Hematopoietic multipotent progenitor cell treated with erythropoietin and hydrocortisone succinate and interleukin-3 and kit ligand, for 17 days (in vitro differentiated cells): Measurements from ENCODE around the gene MIB2.
A peak's percentile ranks its signal among the peaks of the same experiment; 100 is the strongest.
"Not testable (repeated sequence)": the region's sequence is repeated elsewhere in the genome, so short reads cannot be mapped to it uniquely, and the experiment has no call there.

Experiments used
- DNase-seq: peaks from one replicate; pipeline ENCODE4 v3.0.0-alpha.2; 2015; ENCODE audit warnings: low spot score

Gene MIB2

DNA sequence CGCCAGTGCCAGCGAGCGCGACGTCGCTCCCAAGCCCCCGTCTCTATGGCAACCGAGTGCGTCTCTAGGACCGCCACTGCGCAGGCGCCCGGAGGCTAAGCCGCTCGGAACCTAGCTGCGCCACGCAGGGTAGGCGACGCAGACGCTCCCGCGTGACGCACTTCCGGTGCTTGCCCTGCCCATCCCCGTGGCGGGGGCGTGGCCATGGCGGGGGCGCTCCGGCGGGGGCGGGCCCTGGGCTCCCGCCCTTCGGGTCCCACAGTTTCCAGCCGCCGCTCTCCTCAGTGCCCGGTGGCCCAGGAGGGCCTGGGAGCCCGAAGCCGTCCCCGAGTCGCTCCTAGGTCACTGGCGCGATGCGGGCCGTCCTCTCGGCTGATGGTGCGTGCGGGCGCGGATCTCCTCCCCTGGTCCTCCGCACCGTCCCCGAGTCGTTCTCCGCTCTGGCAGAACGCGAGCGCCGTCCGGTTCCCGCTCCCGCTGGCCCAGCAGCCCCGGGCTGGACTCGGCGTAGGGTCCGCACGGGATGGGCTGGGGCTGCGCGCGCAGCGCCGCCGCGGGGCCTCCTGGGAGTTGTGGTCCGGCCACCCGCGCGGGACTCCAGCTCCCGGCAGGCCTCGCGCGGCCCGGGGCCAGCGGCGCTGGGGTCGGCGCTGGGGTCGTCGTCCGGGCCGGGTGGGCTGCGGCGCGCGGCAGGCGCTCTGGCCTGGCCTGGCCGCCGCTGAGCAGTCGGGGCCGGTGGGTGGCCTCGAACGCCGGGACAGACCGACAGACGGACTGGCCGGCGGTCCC lies at the start of gene MIB2:
Gene MIB2, plus strand, starts transcription at position 245 of the 789 bp plus-strand sequence. CDS start 7,953 bp downstream, outside the sequence.
- DNase-seq: peak; percentile 99

DNA sequence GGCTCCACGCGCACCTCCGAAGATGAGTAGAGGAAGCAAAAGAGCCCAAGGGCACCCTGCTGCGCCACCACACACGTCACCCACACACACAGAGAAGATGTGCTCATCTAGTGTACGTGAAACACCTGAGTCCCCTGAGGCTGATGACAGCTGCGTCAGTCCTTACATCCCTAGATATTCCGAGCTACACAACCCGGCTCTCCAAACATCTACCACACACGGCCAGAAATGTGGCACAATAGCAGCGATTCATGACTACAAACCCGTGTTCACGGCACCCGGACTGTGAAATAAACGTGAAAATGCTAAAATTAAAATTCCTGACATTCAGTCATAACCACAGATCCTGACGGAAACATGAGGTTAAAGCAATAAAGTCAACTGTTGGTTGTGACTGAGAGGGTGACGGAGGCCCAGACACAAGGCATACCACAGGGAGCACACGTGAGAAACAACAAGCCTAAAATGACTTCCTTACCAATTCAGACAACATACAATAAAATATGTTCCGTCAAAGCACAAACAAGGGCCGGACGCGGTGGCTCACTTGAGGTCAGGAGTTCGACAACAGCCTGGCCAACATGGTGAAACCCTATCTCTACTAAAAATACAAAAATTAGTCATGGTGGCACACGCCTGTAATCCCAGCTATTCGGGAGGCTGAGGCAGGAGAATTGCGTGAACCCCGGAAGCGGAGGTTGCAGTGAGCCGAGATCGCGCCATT lies 48.0 kb upstream of the MIB2 start:
- no peak for DNase-seq

DNA sequence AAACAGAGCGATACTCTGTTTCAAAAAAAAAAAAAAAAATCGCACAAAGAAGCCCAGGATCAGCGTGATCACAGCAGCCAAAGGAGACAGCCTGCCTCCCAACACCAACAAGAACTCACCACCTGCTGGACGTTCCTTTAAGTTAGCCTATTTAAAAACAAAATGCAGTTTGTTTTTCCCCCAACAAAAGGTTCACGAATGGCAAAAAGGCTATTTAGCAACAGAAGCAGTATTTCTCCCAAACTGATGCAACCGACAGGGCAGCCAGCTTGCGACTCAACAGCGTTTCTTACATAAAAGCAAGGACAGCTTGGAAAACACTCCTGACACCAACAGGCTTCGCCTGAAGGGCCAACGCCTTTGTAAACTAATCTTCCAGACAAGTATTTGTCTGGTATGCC lies 47.4 kb upstream of the MIB2 start:
- no peak for DNase-seq

DNA sequence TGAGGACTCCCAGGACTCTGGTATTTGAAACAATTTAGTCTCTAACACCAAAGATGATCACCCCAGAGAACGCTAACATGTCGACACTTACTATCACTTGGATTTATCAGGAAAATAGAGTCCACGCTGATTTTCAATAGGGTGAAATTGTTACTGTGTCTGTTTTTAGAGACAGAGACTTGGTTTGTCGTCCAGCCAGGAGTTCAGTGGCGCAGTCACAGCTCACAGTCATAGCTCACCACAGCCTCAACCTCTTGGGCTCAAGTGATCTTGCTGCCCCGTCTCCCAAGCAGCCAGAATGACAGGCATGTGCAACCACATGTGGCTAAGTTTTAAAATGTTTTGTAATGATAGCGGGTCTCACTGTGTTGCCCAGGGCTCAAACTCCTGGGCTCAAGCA lies 46.0 kb upstream of the MIB2 start:
- DNase-seq: no peak

DNA sequence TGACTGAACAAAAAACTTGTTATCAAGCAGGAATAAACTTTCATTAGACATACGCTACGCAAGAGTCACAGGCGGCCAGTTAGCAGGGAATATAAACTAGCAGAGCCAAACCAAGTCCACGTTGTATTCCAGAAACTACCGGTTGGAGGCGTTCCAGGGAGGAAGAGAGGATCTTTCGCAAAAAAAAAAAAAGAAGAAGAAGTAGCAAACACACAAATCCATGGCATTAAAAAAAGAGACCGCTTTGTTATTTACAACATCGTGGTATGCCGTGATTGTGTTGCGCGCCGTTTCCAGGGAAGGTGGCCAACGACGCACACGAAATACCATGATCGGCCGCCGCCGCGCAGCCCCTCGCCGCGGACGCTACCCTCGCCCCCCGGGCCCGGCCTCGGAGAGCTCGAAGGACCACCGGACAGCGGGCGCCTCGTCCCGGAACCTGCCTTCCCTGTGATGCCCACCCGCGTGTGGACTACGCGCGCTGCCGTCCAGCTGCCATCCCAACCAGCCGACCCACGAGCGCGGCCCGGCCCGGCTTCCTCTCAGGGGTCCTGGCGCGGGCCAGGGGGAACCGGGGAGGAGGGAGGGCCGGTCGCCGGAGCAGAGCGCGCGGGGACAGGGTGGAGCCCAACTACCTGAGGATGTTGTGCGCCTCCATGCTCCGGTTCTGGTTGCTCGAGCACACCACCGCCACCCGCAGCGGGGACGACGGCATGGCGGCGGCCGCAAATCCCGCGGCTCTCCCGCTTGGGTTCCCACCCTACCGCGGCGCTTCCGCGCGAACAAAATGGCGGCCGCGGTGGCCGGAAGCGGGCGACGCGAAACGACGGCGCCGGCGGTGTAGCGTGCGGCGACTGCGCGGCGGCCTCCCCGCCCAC lies 41.2 kb upstream of the MIB2 start:
- peak; percentile 75 for DNase-seq

DNA sequence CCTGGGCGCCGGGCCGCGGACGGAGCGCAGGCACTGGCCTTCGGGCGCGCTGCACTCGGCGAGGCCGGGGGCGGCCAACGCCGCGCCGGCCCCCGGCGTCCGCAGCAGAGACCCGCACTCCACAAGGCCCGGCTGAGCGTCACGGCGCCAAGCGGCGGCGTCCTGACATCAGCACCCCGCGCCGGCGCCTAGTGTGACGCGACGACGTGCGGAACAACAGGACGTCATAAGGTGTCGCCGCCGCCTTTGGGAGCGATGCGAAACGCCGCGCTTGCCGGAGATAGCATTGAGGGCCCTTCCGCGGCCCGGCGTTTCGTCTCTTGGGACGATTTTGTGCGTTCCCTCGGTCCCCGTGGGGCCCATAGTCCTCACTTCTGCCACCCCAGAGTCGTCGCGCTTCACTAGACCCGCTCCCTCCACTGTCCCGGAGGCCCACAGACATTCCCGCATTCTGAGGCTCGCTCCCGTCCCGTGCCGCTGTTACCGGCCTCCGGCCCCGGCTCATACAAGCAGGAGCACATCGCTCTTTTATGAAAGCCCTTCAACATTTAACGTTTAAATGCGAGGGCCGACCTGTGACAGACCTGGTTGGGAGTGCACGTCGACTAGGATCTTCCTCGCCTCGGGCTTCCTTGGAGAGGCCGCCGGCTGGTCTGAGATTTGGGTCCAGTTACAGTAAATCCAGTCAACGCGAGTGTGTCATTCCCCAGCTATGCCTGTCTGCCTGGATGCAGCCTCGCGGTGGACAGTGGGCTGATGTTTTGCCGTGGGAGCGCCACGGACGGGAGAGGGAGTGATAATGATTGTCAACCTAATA lies 40.4 kb upstream of the MIB2 start, which contains the start of gene SSU72:
Gene SSU72, minus strand, starts transcription at position 143 of the 817 bp plus-strand sequence. CDS start 306 bp downstream, outside the sequence.
- DNase-seq: peak; percentile 95

DNA sequence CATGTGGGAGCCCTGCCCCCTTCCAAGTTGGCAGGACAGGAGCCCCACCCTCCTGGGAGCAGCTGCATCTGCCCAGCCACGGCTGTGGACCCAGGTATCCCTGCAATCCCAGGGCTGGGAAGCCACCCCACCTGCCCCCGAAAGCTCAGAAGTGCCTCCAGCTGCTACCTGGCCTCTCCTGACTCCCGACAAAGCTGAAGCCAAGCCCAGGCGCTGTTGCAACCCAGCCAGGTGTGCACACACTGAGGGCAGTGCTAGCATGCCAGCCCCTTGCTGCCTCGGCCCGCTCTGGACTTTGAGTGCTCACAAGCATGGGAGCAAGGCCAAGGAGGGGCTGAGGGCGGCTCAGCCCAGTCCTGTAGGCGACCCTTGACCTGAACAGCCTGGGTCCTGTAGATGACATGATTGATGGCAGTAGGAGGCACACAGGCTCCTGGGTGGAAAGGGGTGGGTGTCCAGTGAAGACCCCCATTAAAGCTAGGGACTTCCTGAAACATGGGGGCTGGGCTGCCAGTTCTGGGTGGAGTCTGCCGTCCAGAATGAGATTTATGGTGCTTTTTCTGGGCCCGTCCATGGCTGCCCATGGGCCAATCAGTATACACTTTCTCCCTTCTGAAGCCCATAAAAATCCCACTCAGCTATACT lies 37.8 kb upstream of the MIB2 start:
- no peak for DNase-seq

DNA sequence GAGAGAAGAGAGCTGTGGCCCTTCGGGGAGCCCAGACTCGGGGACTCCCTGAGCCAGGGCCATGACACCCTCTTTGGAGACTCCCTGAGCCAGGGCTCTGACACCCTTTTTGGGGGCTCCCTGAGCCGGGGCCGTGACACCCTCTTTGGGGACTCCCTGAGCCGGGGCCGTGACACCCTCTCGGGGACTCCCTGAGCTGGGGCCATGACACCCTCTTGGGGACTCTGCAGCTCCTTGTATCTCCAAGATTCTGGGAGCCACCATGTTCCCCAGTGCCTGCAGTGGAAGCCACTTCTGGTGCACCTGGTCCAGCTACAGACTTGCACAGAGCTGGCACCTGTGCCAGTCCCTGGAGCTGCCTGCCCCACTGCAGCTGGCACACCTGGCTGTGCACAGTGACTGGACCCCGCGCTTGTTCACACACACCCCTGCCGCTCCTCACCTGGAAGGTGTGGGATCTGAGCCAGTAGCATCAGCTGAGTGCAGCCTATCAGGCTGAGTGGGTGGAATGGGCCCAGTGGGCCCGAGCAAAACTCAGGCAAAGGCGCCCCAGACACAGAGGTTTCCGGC lies 36.8 kb upstream of the MIB2 start:
- DNase-seq: no peak

DNA sequence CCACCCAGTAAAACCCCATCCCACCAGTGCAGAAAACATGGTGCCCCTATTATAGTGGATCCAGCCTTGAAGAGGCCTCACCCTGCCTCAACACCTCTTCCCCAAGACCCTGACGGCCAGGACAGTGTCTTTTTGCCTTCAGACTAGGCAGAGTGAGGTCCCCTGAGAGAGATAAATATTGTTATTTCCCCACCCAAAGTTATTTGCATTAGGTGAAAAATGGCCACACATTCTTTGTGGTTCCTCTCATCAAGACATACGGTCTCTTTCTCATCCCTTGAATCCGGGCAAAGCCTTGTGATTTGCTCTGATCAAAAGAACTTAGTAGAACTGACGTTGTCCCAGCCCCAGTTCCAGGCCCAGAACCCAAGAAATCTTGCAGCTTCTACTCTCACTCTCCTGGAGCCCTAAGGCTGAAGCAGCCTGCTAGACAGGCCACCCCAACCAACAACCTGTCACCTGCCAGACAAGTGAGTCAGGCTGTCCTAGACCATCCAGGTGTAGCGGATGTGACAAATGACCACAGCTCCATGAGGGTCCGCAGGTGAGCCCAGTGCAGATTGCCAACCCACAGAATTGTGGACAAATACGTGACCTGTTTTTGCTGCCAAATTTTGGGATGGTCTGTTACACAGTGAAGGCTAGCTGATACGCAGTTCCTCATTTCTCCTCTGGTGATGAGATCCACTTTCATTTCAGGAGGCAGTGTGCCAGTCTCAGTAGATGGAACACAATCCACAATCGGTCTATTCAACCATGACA lies 32.5 kb upstream of the MIB2 start:
- DNase-seq: no peak

DNA sequence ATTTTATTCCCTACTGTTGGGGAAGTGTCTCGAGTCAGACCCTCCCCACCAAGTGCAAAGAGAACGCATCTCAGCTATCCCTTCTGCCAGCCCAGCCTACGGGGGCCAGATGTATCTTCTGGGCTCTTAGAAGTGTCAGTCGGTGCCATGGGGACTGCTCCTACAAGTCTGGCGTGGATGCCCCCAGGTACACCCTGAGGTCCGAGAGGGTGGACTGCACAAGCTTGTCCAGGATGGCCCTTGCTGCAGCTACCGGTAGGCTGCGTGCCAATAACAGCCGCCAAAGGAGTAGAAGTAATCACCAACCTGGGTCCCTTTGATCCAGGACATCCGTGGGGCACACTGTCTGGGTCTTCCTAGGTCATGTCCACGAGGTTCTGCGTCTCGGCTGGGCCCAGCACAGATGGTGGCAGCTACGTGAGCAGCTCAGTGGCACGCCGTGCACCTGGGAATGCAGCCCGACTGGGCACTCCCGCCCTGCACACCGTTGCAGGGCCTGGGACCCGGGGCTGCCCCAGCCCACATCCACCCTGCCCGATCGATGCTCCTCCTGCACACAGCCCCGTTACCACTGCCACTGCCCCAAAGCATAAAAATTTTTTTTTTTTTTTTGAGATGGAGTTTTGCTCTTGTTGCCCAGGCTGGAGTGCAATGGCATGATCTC lies 31.8 kb upstream of the MIB2 start:
- no peak for DNase-seq

DNA sequence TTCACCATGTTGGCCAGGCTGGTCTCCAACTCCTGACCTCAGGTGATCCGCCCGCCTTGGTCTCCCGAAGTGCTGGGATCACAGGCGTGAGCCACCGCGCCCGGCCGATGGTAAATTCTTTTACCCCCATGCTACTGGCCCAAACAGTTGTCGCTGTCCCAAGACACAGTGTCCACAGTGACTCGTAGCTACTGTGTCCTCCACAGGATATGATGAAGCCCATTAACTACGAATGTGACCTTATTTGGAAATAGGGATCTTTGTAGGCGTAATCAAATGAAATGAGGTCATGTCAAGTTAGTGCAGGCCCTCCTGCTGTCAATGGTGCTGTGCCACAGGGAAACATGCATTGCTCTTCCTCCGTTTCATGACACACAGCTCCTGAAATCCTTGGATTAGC lies 23.8 kb upstream of the MIB2 start:
- DNase-seq: no peak

DNA sequence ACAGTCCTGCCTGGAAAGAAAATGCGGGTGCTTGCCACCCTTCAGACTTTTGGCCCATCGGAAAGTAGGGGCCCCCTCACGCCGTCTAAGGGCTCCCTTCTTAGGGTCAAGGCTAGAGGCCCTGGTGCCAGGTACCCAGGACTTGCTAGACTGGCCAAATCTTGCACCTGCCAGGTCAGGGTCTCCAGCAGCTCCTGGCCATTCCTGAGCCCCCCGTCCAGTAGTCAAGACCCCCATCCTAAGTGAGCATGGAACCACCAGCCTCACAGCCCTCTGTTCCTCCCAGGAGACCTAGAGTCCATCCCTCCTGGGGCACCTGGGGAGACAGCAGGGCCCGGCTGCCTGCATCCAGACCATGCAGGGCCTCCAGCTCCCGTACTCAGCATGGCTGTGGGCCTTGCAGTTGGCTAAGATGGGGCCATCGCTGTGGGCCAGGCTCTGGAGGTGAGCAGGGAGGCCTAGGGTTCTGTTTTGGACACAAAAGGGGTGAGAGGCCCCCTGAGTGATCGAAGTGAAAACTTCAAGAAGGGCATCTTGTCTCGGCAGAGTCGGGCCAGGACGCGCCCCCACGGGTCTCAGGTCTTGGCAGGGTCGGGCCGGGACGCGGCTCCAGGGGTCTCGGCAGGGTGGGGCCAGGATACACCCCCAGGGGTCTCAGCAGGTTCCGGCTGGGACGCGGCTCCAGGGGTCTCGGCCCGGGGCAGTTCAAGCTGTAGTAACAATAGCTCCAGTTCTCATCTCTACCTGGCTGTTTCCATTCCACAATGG lies 21.3 kb upstream of the MIB2 start:
- no peak for DNase-seq

DNA sequence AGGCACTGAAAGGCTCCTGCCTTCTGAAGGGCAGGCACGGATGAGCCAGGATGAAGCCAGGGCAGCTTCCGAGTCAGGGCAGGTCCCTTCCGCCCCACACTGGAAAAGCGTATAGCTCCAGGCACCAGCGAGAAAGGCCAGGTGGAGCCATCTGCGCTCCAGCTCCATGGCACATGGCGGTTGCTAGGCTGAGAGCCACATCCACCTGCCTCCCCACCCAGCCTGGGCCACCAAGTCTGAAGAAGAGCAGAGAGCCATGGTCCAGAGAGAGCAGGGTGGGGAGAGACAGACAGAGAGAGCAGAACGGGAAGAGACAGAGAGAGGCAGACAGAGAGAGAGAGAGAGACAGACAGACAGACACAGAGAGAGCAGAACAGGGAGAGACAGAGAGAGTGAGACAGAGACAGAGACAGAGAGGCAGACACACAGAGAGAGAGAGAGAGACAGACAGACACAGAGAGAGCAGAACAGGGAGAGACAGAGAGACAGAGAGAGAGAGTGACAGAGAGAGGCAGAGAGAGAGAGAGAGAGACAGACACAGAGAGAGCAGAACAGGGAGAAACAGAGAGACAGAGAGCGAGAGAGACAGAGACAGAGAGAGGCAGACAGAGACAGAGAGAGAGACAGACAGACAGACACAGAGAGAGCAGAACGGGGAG lies 20.6 kb upstream of the MIB2 start:
- DNase-seq: no peak

DNA sequence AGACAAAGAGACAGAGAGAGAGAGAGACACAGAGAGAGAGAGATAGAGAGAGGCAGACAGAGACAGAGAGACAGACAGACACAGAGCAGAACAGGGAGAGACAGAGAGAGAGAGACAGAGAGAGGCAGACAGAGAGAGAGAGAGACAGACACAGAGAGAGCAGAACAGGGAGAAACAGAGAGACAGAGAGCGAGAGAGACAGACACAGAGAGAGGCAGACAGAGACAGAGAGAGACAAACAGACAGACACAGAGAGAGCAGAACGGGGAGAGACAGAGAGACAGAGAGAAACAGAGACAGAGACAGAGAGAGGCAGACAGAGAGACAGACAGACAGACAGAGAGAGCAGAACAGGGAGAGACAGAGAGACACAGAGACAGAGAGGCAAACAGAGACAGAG lies 20.0 kb upstream of the MIB2 start:
- DNase-seq: not testable (repeated sequence)

DNA sequence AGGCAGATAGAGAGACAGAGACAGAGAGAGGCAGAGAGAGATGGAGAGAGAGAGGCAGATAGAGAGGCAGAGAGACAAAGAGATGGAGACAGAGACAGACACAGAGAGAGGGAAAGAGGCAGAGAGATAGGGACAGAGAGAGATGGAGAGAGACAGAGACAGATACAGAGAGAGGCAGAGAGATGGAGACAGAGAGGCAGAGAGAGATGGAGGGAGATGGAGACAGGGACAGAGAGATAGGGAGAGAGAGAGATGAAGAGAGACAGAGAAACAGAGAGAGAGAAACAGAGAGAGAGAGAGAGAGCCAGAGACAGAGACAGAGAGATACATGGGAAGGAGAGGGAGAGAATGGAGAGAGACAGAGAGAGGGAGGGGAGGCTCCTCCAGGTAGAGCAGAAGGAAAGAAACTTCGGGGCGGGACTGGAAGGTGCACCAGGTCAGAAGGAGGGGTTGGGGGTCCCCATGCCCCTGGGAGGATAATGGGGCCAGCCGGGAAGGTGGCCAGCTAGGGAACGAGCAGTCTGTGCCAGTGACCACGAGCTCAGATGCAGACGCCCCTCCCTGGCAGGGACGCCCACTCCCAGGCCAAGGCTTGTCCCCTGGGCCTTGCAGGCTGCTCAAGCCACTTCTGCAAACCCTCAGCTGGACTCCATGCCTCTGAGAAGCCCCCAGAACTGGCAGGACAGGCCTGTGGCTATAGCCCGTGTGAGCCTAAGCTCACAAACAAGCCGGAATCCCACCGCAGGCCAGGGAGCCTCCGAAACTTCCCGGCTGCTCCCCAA lies 18.6 kb upstream of the MIB2 start:
- DNase-seq: no peak

DNA sequence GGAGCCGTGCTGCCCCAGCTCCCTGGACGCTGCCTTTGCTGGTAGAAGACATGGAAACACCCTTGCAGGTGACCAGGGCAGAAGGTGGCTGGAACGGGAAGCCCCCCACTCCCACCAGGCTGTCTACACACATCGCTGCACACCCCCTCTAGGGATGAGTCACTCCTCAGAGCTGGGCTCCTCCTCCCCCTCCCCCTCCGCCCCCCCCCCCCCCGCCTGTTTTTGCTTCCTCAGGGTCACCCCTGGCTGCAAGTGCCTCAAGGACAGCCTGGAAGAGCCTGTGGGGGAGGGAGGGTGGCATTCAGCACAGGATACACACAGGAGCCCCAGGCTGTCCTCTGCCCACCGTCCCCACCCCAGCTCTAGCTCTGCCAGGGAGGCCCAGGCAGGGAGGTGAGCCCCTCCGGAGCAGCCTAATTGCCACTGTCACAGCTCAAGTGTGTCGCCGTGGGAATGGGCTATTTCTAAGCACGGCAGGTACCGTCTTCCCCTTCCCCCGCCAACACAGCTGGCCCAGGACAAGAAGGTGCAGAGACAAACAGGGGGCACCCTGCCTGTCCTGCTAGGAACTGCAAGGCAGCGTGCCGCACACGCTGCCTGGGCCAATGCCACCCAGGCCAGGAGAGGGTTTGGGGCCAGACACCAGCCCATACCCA lies 17.9 kb upstream of the MIB2 start:
- no peak for DNase-seq
